HepG2 (cell line): Measurements from ENCODE around the gene KCNQ5.

Source experiments
- CCAR2 ChIP-seq: fragments of 200-400 bp; formaldehyde crosslinking; optimal IDR thresholded peaks from 2 replicates; pipeline ENCODE3; 2018; ENCODE audit warnings: low read depth, mild to moderate bottlenecking, low read length, moderate library complexity
- EZH2 ChIP-seq: conservative IDR thresholded peaks from 2 replicates; pipeline ENCODE4 v1.6.1; 2012; ENCODE audit warnings: mild to moderate bottlenecking, low read depth, low read length, moderate library complexity
- KDM5A ChIP-seq: fragments of 200-600 bp; sonication (generic); IDR thresholded peaks from 2 replicates; pipeline ENCODE4 v1.7.0; 2018; ENCODE audit warnings: antibody characterized with exemption, mild to moderate bottlenecking, low read length, borderline replicate concordance
- POLR2AphosphoS5 ChIP-seq: IDR thresholded peaks from 2 replicates; pipeline ENCODE4 v1.6.1; 2012; ENCODE audit warnings: low read depth, low read length
- RFX5 ChIP-seq: IDR thresholded peaks from 2 replicates; pipeline ENCODE4 v1.6.1; 2011; ENCODE audit warnings: low read depth, low read length, improper control_type of control experiment
- SOX5 ChIP-seq: IDR thresholded peaks from 2 replicates; pipeline ENCODE4 v1.6.1; 2016; ENCODE audit warnings: borderline replicate concordance
- ZBTB7B ChIP-seq: sonication (generic); formaldehyde crosslinking; IDR thresholded peaks from 2 replicates; pipeline ENCODE4 v1.4.0; 2020; ENCODE audit warnings: missing genetic modification reagents
- ZNF784 ChIP-seq: sonication (generic); formaldehyde crosslinking; IDR thresholded peaks from 2 replicates; pipeline ENCODE4 v1.5.1; 2020; ENCODE audit warnings: missing genetic modification reagents, mild to moderate bottlenecking, borderline replicate concordance
- TF ChIP-seq, protein P1 (sequence below): sonication (generic); formaldehyde crosslinking; IDR thresholded peaks from 2 replicates; pipeline ENCODE4 v1.8.0; 2022; ENCODE audit warnings: missing genetic modification reagents, mild to moderate bottlenecking, borderline replicate concordance

- TF ChIP-seq ZNF784 (CRISPR knock-in tag): no peak
- TF ChIP-seq RFX5: no peak
- TF ChIP-seq CCAR2: no peak
- TF ChIP-seq POLR2AphosphoS5: no peak
- TF ChIP-seq SOX5: no peak
- no peak for TF ChIP-seq EZH2
- TF ChIP-seq ZBTB7B (CRISPR knock-in tag): no peak
- TF ChIP-seq, protein P1, sequence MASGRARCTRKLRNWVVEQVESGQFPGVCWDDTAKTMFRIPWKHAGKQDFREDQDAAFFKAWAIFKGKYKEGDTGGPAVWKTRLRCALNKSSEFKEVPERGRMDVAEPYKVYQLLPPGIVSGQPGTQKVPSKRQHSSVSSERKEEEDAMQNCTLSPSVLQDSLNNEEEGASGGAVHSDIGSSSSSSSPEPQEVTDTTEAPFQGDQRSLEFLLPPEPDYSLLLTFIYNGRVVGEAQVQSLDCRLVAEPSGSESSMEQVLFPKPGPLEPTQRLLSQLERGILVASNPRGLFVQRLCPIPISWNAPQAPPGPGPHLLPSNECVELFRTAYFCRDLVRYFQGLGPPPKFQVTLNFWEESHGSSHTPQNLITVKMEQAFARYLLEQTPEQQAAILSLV (CRISPR knock-in tag): no peak
- TF ChIP-seq KDM5A: no peak
Observed at GRCh38 chr6:73200247-73200646, 578.4 kb downstream of the KCNQ5 start.
